GM18511 (cell line): ENCODE measurements around the gene C1orf174.

Experiments used
- ATAC-seq: cut with Tn5 transposase; IDR thresholded peaks from one replicate; pipeline ENCODE4 v1.9.1; 2021; ENCODE audit warnings: mild to moderate bottlenecking, moderate library complexity; ENCODE audit not compliant: unreplicated experiment

C1orf174 gene

GRCh38 chr1:3879099-3879498 is 21.0 kb downstream of the C1orf174 start:
- no peak for ATAC-seq

- no peak for ATAC-seq
Observed at GRCh38 chr1:3876716-3877115, 23.4 kb downstream of the C1orf174 start.

GRCh38 chr1:3874736-3875135 is 25.3 kb downstream of the C1orf174 start:
- ATAC-seq = no peak

- ATAC-seq = no peak
Observed at GRCh38 chr1:3872546-3872945, 27.5 kb downstream of the C1orf174 start.

- ATAC-seq = no peak
Observed at GRCh38 chr1:3871451-3871805, 28.6 kb downstream of the C1orf174 start.

- no peak for ATAC-seq
Observed at GRCh38 chr1:3869751-3870301, 30.2 kb downstream of the C1orf174 start.

- ATAC-seq = no peak
Observed at GRCh38 chr1:3868464-3869006, 31.5 kb downstream of the C1orf174 start.

GRCh38 chr1:3865606-3866160 is 34.4 kb downstream of the C1orf174 start:
- no peak for ATAC-seq

GRCh38 chr1:3864884-3865283 is 35.2 kb downstream of the C1orf174 start:
- ATAC-seq = no peak

- no peak for ATAC-seq
Observed at GRCh38 chr1:3863231-3863935, 36.7 kb downstream of the C1orf174 start.

- no peak for ATAC-seq
Observed at GRCh38 chr1:3858231-3858981, 41.7 kb downstream of the C1orf174 start.

- ATAC-seq = no peak
Observed at GRCh38 chr1:3857791-3858129, 42.3 kb downstream of the C1orf174 start.

GRCh38 chr1:3856923-3857790 is 42.9 kb downstream of the C1orf174 start, which contains the start of the genes CEP104 and DFFB:
CEP104 (minus strand) TSS chr1:3857211; CDS start chr1:3852407, 4,804 bp downstream.
DFFB (plus strand) TSS chr1:3857476; CDS start chr1:3857604, 128 bp downstream.
- ATAC-seq = peak; percentile 97

GRCh38 chr1:3852711-3853485 is 47.2 kb downstream of the C1orf174 start:
- ATAC-seq = no peak

GRCh38 chr1:3852091-3852490 is 48.0 kb downstream of the C1orf174 start:
- no peak for ATAC-seq

GRCh38 chr1:3851292-3851691 is 48.8 kb downstream of the C1orf174 start:
- no peak for ATAC-seq

GRCh38 chr1:3850857-3851256 is 49.2 kb downstream of the C1orf174 start:
- no peak for ATAC-seq

- ATAC-seq = no peak
Observed at GRCh38 chr1:3847081-3847480, 53.0 kb downstream of the C1orf174 start.

- no peak for ATAC-seq
Observed at GRCh38 chr1:3846541-3846940, 53.5 kb downstream of the C1orf174 start.

GRCh38 chr1:3842912-3843311 is 57.2 kb downstream of the C1orf174 start:
- ATAC-seq = no peak
